CD4-positive, alpha-beta T cell treated with Interleukin-4 for 1 hour (primary cell): Measurements from ENCODE around the gene YTHDC2.

ENCODE experiments used
- DNase-seq, 2 donors: peaks; one replicate each; pipeline ENCODE4 v3.0.0-alpha.2; 2020 to 2022

The YTHDC2 gene

GRCh38 chr5:113606298-113607134 lies 93.0 kb downstream of the YTHDC2 start:
- DNase-seq, result peak; percentile 47 to 67

GRCh38 chr5:113607361-113607760 lies 93.9 kb downstream of the YTHDC2 start:
- DNase-seq, result no peak

GRCh38 chr5:113608113-113608596 lies 94.7 kb downstream of the YTHDC2 start:
- DNase-seq, result no peak

GRCh38 chr5:113612060-113612496 lies 98.6 kb downstream of the YTHDC2 start:
- DNase-seq, result peak in 1 of 2 donors; percentile 48

- no peak for DNase-seq
Measured at GRCh38 chr5:113614191-113614590, 100.7 kb downstream of the YTHDC2 start.

GRCh38 chr5:113615708-113616107 lies 102.2 kb downstream of the YTHDC2 start:
- no peak for DNase-seq

- DNase-seq, result no peak
Measured at GRCh38 chr5:113617191-113617796, 103.8 kb downstream of the YTHDC2 start.

- no peak for DNase-seq
Measured at GRCh38 chr5:113632996-113633395, 119.5 kb downstream of the YTHDC2 start.

- DNase-seq, result no peak
Measured at GRCh38 chr5:113634957-113635356, 121.5 kb downstream of the YTHDC2 start.

GRCh38 chr5:113641715-113642114 lies 128.2 kb downstream of the YTHDC2 start:
- no peak for DNase-seq
